ENCODE measurements around the gene SEPTIN11.
A peak's percentile ranks its signal among the peaks of the same experiment; 100 is the strongest.

The SEPTIN11 gene

DNA sequence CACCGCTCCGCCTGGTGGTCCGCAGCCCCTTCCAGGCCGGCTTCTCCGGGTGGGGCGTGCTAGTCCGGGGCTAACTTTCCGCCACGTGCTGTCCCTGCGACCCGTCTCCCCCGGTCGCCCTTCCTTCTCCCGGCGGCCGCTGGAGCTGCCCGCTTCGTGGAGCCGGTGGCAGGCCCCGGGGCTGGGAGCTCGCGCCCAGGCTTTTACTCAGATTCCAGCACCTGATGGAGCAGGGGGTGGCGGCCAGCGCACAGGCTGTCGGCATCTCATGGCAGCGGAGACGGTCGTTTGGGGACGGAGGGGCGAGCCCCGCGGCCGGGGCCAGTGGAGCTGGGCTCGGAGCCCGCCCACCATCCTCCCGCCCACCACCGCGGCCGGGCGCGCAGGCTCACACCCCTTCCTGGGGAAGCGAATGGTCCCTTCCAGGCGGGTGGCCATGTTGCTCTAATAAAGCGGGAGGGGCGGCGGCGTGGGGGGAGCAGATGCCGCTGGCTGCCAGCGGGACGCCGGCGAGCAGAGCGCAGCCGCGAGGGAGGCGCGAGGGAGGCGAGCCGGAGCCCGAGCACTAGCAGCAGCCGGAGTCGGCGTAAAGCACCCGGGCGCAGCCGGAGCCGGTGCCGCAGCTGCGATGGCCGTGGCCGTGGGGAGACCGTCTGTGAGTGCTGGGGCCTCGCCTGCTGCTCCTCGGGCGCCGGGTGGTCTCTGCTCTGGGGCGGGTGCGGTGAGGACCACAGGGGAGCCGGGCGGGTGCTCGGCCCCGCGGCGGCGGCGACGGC lies at the start of gene SEPTIN11:
Gene SEPTIN11, plus strand, starts transcription at position 477 of the 776 bp plus-strand sequence. Its CDS starts 152 bp downstream, at position 629.
- in situ Hi-C loops (cut with HindIII; ENCODE audit: low pct_ligation_motif_present, low pct_unique_long_range_greater_than_20kb, low sequenced_read_pairs): no loop called here
- DNase-seq: peak; percentile 88

DNA sequence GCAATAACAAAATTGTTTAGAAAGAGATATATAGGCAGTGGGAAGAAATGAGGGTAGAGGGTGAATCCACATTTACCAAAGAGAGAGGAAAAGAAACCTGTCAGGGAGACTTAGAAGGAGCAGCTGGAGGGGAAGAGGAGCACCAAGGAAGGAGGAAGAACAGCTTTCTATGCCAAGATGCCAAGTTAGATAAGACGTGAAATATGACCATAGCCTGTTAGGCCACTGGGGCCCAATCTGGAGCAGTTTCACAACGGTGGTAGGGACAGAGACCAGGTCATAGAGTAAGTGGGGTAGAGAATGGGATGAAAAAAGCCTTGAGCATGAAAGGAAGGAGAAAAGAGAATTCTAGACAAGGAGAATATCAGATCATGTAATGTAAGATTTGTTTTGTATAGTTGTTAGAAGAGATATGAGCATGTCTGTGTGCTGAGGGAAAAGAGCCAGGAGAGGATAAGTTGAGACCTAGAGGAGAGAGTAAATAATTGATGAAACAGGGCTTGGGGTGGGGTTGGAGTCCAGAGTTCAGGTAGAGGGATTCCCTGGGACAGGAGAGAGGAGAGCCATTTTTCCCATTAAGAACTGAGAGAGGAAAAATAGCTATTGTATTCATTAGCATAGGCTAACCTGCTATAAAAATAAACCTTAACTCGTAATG lies 47.2 kb upstream of the SEPTIN11 start:
- DNase-seq: no peak
- in situ Hi-C loops (cut with HindIII; ENCODE audit: low pct_ligation_motif_present, low pct_unique_long_range_greater_than_20kb, low sequenced_read_pairs): no loop called here

DNA sequence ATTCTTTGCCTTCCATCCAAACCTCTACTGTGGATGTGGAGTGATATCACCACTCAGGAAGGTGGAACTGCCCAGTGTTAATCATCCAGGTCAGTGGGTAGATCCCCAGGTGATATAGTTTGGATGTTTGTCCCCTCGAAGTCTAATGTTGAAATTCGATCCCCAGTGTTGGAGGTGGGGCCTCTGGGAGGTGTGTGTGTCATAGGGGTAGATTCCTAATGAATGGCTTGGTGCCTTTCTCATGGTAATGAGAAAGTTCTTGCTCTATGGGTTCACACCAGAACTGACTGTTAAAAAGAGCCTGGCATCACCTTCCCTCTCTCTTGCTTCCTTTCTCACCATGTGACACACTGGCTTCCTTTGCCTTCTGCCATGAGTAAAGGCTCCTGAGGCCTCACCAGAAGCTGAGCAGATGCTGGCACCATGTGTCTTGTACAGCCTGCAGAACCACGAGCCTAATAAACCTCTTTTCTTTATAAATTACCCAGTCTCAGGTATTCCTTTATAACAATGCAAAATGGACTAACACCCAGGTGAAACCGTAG lies 44.8 kb upstream of the SEPTIN11 start:
- DNase-seq: no peak
- in situ Hi-C loops (cut with HindIII; ENCODE audit: low pct_ligation_motif_present, low pct_unique_long_range_greater_than_20kb, low sequenced_read_pairs): no loop called here

DNA sequence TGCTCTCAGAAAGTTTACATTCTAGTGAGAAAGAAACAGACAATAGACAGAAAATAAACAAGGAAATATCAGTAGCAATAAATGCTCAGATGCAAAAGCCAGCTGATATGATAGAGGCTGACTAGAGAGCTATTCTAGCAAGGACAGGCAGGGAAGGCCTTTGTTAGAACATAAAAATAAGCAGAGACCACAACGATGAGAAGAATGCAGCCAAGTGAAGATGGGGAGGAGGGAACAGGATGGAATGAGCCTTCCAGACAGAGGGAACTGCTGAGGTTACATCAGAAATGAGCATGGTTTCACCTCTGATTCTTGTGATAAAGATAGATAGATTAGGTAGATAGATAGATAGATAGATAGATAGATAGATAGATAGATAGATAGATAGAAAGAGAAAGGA lies 44.0 kb upstream of the SEPTIN11 start:
- in situ Hi-C loops (cut with HindIII; ENCODE audit: low pct_ligation_motif_present, low pct_unique_long_range_greater_than_20kb, low sequenced_read_pairs): no loop called here
- DNase-seq: no peak

DNA sequence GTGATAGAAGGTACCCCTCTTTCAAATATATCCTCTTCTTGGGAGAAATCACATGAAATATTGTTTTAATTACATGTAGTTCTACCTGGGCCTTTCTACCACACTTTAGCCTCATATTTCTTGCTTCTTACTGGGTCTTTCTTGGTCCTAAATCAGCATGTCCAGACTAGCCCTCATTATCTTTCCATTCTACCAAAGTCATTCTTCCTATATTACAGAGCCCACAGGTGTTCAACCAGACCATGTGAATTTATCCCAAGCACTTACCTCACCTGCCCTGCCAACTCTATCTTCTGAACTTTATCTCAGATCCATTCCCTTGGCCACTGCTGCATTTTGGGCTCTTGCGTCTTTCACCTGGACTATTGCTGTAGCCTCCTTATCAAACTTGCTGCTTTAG lies 39.8 kb upstream of the SEPTIN11 start:
- in situ Hi-C loops (cut with HindIII; ENCODE audit: low pct_ligation_motif_present, low pct_unique_long_range_greater_than_20kb, low sequenced_read_pairs): no loop called here
- no peak for DNase-seq

DNA sequence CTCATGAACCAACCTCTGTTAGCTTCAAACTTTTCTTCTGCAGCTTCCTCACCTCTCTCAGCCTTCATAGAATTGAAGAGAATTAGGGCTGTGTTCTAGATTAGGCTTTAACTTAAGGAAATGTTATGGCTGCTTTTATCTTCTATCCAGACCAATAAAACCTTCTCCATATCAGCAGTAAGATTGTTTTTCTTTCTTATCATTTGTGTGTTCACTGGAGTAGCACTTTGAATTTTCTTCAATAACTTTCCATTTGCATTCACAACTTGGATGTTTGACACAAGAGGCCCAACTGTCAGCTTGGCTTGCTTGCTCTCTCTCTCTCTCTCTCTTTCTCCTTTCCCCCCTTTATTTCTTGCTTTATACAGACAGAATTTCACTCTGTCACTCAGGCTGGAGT lies 28.8 kb upstream of the SEPTIN11 start:
- no peak for DNase-seq
- in situ Hi-C loops (cut with HindIII; ENCODE audit: low pct_ligation_motif_present, low pct_unique_long_range_greater_than_20kb, low sequenced_read_pairs): no loop called here

DNA sequence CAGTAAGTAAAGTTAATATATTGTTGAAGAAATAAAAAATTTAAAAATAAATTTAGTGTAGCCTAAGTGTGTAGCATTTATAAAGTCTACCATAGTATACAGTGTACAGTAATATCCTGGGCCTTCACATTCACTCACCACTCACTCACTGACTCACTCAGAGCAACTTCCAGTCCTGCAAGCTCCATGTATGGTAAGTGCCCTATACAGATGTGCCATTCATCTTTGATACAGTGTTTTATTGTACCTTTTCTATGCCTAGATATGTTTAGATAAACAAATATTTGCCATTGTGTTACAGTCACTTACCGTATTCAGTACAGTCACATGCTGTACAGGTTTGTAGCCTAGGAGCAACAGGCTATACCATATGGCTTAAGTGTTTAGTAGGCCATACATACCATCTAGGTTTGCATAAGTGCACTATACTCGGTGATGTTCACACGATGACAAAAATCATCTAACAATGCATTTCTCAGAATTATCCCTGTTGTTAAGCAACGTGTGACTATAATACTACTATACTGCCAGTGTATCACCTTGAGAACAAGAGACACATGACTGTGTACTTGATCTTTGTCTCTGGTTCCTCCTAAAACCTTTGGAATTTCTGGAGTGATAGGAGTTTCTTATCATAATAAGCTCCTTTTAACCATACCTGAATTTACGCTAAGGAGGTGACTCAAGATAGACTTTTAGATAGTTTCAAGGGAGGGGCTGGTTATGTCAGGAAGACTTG lies 25.8 kb upstream of the SEPTIN11 start:
- in situ Hi-C loops (cut with HindIII; ENCODE audit: low pct_ligation_motif_present, low pct_unique_long_range_greater_than_20kb, low sequenced_read_pairs): no loop called here
- DNase-seq: no peak

DNA sequence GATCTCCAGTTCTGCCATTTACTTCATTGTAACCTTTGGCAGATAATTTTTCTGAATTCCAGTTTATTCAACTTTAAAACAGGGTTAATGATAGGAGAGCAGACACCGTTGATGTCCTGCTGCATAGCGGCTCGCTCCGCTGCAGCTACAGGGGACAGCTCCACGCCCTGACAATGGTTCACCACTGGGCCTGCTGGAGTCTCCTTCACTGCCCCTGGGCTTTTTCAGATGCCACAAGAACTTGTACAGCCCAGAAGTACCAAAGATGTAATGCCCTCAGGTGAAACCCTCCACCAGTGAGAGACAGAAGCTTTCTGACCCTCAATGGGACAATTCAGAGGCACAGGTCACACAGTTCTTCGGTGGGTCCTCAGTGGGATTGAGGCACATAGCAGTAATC lies 22.7 kb upstream of the SEPTIN11 start:
- in situ Hi-C loops (cut with HindIII; ENCODE audit: low pct_ligation_motif_present, low pct_unique_long_range_greater_than_20kb, low sequenced_read_pairs): no loop called here
- DNase-seq: no peak

DNA sequence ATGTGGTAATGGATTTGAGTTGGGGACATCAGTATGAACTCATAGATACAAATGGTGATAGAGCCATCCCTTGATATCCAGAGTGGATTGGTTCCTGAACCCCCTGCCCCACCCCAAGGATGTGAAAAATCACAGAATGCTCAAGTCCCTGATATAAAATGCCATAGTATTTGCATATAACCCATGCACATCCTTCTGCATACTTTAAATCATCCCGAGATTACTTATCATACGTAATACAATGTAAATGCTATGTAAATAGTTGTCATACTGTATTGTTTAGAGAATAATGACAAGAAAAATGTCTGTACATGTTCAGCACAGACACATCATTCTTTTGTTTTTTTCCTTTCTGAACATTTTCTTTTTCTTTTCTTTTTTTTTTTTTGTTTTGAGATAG lies 18.9 kb upstream of the SEPTIN11 start:
- DNase-seq: no peak
- in situ Hi-C loops (cut with HindIII; ENCODE audit: low pct_ligation_motif_present, low pct_unique_long_range_greater_than_20kb, low sequenced_read_pairs): no loop called here

DNA sequence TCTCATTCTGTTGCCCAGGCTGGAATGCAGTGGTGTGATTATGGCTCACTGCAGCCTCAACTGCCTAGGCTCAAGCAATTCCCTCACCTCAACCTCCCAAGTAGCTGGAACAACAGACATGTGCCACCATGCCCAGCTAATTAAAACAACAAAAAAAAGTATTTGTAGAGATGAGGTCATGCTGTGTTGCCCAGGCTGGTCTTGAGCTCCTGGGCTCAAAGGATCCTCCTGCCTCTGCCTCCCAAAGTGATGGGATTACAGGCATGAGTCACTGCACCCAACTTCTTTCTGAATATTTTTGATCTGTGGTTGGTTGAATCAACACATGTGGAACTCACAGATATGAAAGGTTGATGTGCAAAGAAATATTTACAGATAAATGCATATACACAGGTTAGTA lies 18.5 kb upstream of the SEPTIN11 start:
- in situ Hi-C loops (cut with HindIII; ENCODE audit: low pct_ligation_motif_present, low pct_unique_long_range_greater_than_20kb, low sequenced_read_pairs): no loop called here
- DNase-seq: no peak

DNA sequence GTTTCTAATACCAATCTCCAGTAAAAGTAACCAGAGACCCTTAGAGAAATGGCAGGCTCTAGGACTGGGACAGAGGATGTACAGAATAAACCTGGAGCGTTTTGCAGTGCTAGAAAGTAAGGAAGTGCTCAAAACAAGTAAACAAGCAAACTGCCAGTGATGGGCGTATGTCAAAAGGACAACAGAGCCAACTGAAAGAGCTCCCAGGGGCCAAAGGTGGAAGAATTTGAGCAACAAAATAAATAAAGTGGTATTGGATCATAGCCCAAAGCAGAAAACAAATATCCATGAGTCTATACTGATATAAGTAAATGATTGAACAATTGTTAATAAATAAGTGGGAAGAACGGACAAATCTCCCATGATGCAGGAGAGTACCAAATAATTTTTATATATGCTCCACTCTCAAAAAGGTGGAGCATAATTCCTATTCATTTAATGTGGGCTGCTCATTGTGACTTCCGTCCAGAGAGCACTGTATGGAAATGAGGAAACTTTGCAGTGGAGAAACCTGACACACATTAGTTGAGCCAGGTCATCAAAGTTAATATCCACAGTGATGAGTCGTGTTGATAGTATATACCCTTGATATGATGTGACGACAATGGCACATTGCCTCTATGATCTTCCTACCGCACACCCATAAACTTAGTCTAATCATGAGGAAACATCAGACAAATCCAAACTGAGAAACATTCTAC lies 17.8 kb upstream of the SEPTIN11 start:
- in situ Hi-C loops (cut with HindIII; ENCODE audit: low pct_ligation_motif_present, low pct_unique_long_range_greater_than_20kb, low sequenced_read_pairs): no loop called here

DNA sequence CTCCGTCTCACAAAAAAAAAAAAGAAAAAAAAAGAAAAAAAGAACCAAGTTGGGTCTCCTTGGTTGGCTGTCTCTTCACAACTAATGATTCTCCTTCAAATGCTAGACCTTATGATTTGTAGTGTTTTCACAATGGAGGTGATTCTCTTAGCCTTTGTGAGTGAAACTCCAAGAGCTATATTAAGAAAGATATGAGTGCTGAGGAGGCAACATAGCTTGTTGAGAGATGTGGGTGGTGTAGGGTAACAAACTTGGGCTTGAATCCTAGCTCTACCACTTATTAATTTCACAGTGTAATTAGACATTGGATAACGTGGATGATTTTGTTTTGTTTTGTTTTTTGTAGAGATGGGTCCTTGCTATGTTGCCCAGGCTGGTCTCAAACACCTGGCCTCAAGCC lies 10.4 kb upstream of the SEPTIN11 start:
- in situ Hi-C loops (cut with HindIII; ENCODE audit: low pct_ligation_motif_present, low pct_unique_long_range_greater_than_20kb, low sequenced_read_pairs): no loop called here
- DNase-seq: no peak

More for the DNA sequence above, 17.8 kb upstream of the SEPTIN11 start:
- DNase-seq: no peak

DNA sequence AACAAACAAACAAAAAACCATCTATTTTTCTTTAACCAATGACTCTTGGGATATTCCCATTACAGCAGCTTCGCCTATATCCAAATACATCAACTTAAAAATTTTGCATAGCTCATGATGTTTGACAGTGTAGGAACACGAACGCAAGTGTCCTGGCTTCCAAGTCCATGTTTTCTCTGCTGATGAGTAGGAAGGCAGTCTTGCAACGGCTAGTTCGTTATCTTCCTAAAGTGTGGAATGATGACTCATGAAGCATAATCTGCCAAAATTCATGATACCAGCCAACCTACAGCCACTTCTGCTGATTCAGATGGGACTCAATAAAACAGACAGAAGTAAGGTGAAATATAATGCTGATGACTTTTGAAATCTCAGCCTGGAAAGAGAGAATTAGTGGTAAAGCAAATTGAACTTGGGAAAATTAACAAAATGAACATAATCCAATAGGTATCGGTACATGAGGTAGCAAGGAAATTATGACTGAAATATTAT lies 6.4 kb upstream of the SEPTIN11 start:
- DNase-seq: no peak
- in situ Hi-C loops (cut with HindIII; ENCODE audit: low pct_ligation_motif_present, low pct_unique_long_range_greater_than_20kb, low sequenced_read_pairs): no loop called here

DNA sequence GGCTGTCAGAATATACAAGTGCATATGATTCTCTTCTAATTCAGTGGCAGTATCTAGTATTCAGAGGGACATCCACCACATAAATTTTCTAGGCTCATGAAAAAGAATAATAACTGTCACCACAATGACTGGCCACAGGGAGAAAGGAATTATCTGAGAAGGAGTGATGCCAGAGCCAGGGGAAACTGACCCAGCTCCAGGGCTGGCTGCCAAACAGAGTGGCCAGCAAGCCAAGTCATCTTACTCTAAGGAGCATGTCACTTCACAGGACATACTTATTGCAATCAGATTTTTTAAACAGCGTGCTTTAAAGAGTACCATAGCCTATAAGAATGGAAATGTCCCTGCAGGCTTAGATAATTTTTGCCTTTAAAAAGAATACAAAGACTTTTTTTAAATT lies 5.8 kb upstream of the SEPTIN11 start:
- in situ Hi-C loops (cut with HindIII; ENCODE audit: low pct_ligation_motif_present, low pct_unique_long_range_greater_than_20kb, low sequenced_read_pairs): no loop called here
- DNase-seq: no peak

DNA sequence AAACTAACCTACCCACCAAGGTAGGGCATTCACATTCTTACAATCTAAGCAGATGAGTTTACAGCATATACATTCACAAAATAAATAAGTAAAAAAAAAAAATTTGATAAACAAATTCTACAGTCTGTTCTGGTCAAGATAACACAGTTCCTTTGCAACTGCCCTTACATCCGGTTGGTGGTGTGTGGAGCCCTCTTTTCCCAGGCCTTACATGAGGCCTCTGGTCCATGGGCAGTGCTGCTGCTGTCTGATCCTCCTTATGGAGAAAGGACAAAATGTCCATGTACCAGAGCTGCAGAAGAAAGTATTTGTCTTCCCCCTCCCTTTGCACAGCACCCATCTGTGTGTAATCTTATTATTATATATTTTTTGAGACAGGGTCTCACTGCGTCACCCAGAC lies 2.2 kb upstream of the SEPTIN11 start:
- DNase-seq: no peak
- in situ Hi-C loops (cut with HindIII; ENCODE audit: low pct_ligation_motif_present, low pct_unique_long_range_greater_than_20kb, low sequenced_read_pairs): no loop called here

DNA sequence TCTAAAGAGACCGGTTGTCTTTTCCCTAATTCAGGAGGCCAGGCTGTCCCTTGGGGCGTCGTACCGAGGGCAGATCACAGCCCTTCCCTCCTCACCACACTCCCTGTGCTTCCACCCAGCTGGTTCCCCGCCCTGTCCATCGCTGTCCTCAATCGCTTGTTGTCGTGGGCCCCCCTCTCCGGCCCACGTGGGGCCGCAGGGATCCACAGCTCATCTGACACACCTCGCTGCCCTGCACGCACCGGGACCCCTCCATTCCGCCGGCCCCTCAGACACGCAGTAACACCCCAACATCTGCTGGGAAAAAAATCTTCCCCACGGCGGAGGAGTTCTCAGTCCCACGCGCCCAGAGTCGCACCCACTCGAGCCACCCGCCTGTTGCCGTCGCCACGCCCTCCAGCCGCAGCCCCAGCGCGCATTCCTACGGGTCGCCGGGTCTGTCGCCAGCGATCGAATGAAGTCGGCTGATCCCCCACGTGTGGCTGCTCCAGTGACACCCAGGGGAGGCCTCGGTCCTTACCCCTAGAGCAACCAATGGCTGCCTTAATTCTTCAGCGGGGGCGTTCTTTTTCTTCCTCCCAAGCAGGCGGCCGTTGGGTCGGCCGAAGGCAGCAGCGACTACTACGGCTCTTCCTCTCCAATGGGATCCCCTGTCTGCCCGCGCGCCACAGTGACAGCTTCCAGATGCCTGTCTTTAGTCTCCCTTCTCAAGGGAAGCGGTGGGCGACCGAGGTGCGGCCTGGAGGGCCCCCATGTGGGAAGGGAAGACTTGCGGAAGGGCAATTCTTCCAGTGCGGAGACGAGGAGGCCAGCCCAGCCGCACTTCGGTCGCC lies 893 bp upstream of the SEPTIN11 start:
- peak; percentile 62 for DNase-seq
- in situ Hi-C loops (cut with HindIII; ENCODE audit: low pct_ligation_motif_present, low pct_unique_long_range_greater_than_20kb, low sequenced_read_pairs): no loop called here

DNA sequence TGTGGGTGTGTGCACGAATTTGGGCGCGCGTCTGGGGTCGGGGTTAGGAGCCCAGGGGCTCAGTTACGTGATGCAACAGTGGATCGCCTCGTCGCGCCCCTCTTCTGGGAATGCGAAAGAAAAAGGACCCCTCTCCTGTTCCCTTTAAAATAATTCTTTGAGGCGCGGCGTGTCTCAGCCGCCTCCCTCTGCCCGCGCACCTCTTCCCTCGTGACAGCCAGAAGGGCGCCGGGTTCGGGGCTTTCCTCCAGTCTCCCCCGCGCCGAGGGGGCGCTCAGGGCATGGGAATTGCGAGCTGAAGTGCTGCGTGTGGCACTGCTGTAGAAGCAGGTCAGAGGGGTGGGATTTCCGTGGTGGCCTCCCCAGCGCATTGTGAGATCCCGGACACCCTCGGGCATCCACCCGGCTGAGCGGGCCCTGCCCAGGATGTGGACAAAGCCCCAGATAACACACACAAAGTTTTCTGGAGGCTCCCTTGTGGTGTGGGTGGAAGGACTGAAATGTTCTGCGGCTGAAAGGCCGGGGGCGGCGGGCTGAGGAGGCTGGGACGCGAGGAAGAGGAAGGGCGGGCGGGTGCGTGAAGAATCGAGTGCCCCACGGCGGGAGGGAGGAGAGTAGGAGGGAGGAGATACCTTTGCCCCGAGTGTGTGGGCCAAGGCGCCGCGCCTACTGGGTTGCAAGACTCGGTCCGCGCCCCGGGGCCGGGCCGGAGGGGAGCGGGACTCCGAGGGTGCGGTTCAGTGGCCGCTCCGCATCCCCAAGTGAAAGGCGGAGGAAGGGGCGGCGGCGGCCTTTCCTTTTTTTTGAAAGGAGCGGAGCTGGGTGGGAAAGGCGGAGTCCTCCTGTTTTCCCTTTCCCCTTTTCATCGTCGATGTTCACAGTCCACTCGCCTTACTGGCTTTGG lies 752 bp downstream of the SEPTIN11 start:
- in situ Hi-C loops (cut with HindIII; ENCODE audit: low pct_ligation_motif_present, low pct_unique_long_range_greater_than_20kb, low sequenced_read_pairs): no loop called here
- peak; percentile 36 for DNase-seq
